Neural progenitor cell (in vitro differentiated cells): ENCODE data around the gene CCDC112.

ENCODE experiments used
- CTCF ChIP-seq: fragments of 200-600 bp; sonication (generic); IDR thresholded peaks from 2 replicates; pipeline ENCODE4 v1.5.1; 2017; ENCODE audit warnings: antibody characterized with exemption, mild to moderate bottlenecking
- EZH2 ChIP-seq: fragments of 200-600 bp; sonication (generic); IDR thresholded peaks from 2 replicates; pipeline ENCODE4 v1.6.1; 2017; ENCODE audit warnings: antibody characterized with exemption, mild to moderate bottlenecking, moderate library complexity
- EZH2phosphoT487 ChIP-seq: fragments of 200-600 bp; sonication (generic); IDR thresholded peaks from 2 replicates; pipeline ENCODE4 v1.6.1; 2017; ENCODE audit warnings: antibody characterized with exemption

DNA sequence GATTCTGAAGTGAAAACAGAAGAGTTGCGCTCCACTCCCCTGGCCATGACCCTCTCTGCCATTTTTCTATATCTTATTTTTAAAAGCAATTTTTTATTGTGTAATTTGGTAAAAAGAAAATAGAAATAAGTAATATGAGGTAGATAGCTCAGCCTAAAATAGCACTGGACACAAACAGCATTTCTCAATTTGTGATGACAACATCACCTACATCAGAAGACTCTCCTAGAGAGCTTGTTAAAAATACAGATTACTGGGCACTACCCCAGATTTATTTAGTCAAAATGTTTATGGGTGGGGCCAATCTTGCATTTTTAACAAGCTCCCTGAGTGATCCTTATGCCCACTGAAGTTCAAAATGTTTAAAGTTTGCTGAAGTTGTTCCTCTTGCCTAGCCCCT lies 40.5 kb upstream of the CCDC112 start:
- TF ChIP-seq CTCF (no peak), EZH2phosphoT487 (no peak), EZH2 (no peak)
